ENCODE measurements around the gene SSBP3.

SSBP3 gene

GRCh38 chr1:54328066-54328636 is 78.0 kb downstream of the SSBP3 start:
- DNase-seq, result no peak

GRCh38 chr1:54327386-54328065 is 78.7 kb downstream of the SSBP3 start:
- DNase-seq, result no peak

- no peak for DNase-seq
Measured at GRCh38 chr1:54326543-54327385, 79.4 kb downstream of the SSBP3 start.

GRCh38 chr1:54325703-54326461 is 80.3 kb downstream of the SSBP3 start:
- DNase-seq, result no peak

GRCh38 chr1:54325284-54325683 is 80.9 kb downstream of the SSBP3 start:
- DNase-seq, result no peak

- DNase-seq, result no peak
Measured at GRCh38 chr1:54324251-54325140, 81.7 kb downstream of the SSBP3 start.

- DNase-seq, result no peak
Measured at GRCh38 chr1:54323921-54324250, 82.3 kb downstream of the SSBP3 start.

- DNase-seq, result no peak
Measured at GRCh38 chr1:54323324-54323739, 82.9 kb downstream of the SSBP3 start.

- no peak for DNase-seq
Measured at GRCh38 chr1:54318246-54318814, 87.9 kb downstream of the SSBP3 start.

GRCh38 chr1:54317084-54317483 is 89.1 kb downstream of the SSBP3 start:
- no peak for DNase-seq

- DNase-seq, result no peak
Measured at GRCh38 chr1:54315099-54315498, 91.1 kb downstream of the SSBP3 start.

- no peak for DNase-seq
Measured at GRCh38 chr1:54314696-54315095, 91.5 kb downstream of the SSBP3 start.

- no peak for DNase-seq
Measured at GRCh38 chr1:54312796-54313316, 93.3 kb downstream of the SSBP3 start.

- no peak for DNase-seq
Measured at GRCh38 chr1:54311506-54311905, 94.7 kb downstream of the SSBP3 start.

- DNase-seq, result peak; percentile 35
Measured at GRCh38 chr1:54310439-54311328, 95.5 kb downstream of the SSBP3 start.

GRCh38 chr1:54309631-54310366 is 96.4 kb downstream of the SSBP3 start:
- DNase-seq, result no peak

GRCh38 chr1:54307305-54307704 is 98.9 kb downstream of the SSBP3 start:
- no peak for DNase-seq

GRCh38 chr1:54305906-54306514 is 100.2 kb downstream of the SSBP3 start:
- DNase-seq, result peak; percentile 48

- DNase-seq, result no peak
Measured at GRCh38 chr1:54304518-54304917, 101.7 kb downstream of the SSBP3 start.

Measured in hematopoietic multipotent progenitor cell treated with erythropoietin and hydrocortisone succinate and interleukin-3 and kit ligand, for 8 days (in vitro differentiated cells).